WTC11 (cell line): ENCODE data around the gene GALR2. TPM values are rescaled to one million over a fixed set of nuclear protein-coding genes. Genes with fewer than 3 reads are reported as not detected.

Experiments
- ATAC-seq: fragments of 200-7000 bp; cut with Tn5 transposase; 2 replicates; pipeline ENCODE4 v1.10.0; 2021; ENCODE audit warnings: mild to moderate bottlenecking, moderate library complexity
- CTCF ChIA-PET: fragments of 300-600 bp; sonication (Branson Sonifier 250); formaldehyde crosslinking; loops from one replicate; lab custom pipeline; 2021; ENCODE audit warnings: antibody characterized with exemption; lab: Charles Lee
- POLR2A ChIA-PET: fragments of 350-600 bp; sonication (Branson Sonifier 250); formaldehyde crosslinking; loops from one replicate; lab custom pipeline; 2021; ENCODE audit warnings: antibody characterized with exemption; lab: Charles Lee
- DNase-seq: peaks from one replicate; pipeline ENCODE4 v3.0.0; 2021; ENCODE audit warnings: low spot score
- H3K27ac Mint-ChIP-seq: 2 replicates; pipeline ENCODE4 v1.8.0; 2021; ENCODE audit warnings: mixed read lengths
- H3K27me3 Mint-ChIP-seq: 2 replicates; pipeline ENCODE4 v1.8.0; 2021; ENCODE audit warnings: low read depth, mild to moderate bottlenecking, moderate library complexity, mixed read lengths
- H3K36me3 Mint-ChIP-seq: 2 replicates; pipeline ENCODE4 v1.8.0; 2021; ENCODE audit warnings: mixed read lengths
- H3K4me1 Mint-ChIP-seq: 2 replicates; pipeline ENCODE4 v1.8.0; 2022; ENCODE audit warnings: mixed read lengths
- H3K4me3 Mint-ChIP-seq: 2 replicates; pipeline ENCODE4 v1.8.0; 2021; ENCODE audit warnings: mild to moderate bottlenecking, moderate library complexity, mixed read lengths
- H3K9me3 Mint-ChIP-seq: 2 replicates; pipeline ENCODE4 v1.8.0; 2021; ENCODE audit warnings: mixed read lengths
- AFF4 ChIP-seq: sonication (generic); formaldehyde crosslinking; IDR thresholded peaks from 2 replicates; pipeline ENCODE4 v1.8.1; 2023; ENCODE audit warnings: mild to moderate bottlenecking, missing genetic modification reagents, borderline replicate concordance
- AR ChIP-seq: fragments of 250-450 bp; sonication (Bioruptor Pico); IDR thresholded peaks from 2 replicates; pipeline ENCODE4 v1.9.0; 2021; ENCODE audit warnings: mild to moderate bottlenecking
- ATF6 ChIP-seq: sonication (generic); formaldehyde crosslinking; IDR thresholded peaks from 2 replicates; pipeline ENCODE4 v1.8.1; 2023; ENCODE audit warnings: mild to moderate bottlenecking, missing genetic modification reagents
- ELF4 ChIP-seq: sonication (generic); formaldehyde crosslinking; IDR thresholded peaks from 2 replicates; pipeline ENCODE4 v1.8.1; 2022; ENCODE audit warnings: low read depth, mild to moderate bottlenecking, moderate library complexity, missing genetic modification reagents
- FOXP1 ChIP-seq: sonication (generic); formaldehyde crosslinking; IDR thresholded peaks from 2 replicates; pipeline ENCODE4 v1.8.0; 2022; ENCODE audit warnings: missing genetic modification reagents, mild to moderate bottlenecking, moderate library complexity, borderline replicate concordance
- GRHL2 ChIP-seq: fragments of 250-450 bp; sonication (Bioruptor Pico); IDR thresholded peaks from 2 replicates; pipeline ENCODE4 v1.8.0; 2022; ENCODE audit warnings: mild to moderate bottlenecking, moderate library complexity; ENCODE audit not compliant: insufficient replicate concordance, severe bottlenecking
- JUN ChIP-seq: sonication (generic); formaldehyde crosslinking; IDR thresholded peaks from 2 replicates; pipeline ENCODE4 v1.8.0; 2023; ENCODE audit warnings: mild to moderate bottlenecking, missing genetic modification reagents
- KAT7 ChIP-seq: sonication (generic); formaldehyde crosslinking; IDR thresholded peaks from 2 replicates; pipeline ENCODE4 v1.8.1; 2023; ENCODE audit warnings: missing genetic modification reagents, mild to moderate bottlenecking, borderline replicate concordance
- NFATC4 ChIP-seq: fragments of 250-450 bp; sonication (Bioruptor Pico); IDR thresholded peaks from 2 replicates; pipeline ENCODE4 v1.9.0; 2021; ENCODE audit warnings: mild to moderate bottlenecking
- NFYB ChIP-seq: sonication (generic); formaldehyde crosslinking; conservative IDR thresholded peaks from 2 replicates; pipeline ENCODE4 v1.8.0; 2022; ENCODE audit warnings: low read depth, missing genetic modification reagents
- NR2C2 ChIP-seq: sonication (generic); formaldehyde crosslinking; IDR thresholded peaks from 2 replicates; pipeline ENCODE4 v1.8.0; 2022; ENCODE audit warnings: mild to moderate bottlenecking, missing genetic modification reagents
- OVOL2 ChIP-seq: fragments of 250-450 bp; sonication (Bioruptor Pico); IDR thresholded peaks from 2 replicates; pipeline ENCODE4 v1.9.0; 2021; ENCODE audit warnings: mild to moderate bottlenecking, borderline replicate concordance
- PRDM15 ChIP-seq: sonication (generic); formaldehyde crosslinking; IDR thresholded peaks from 2 replicates; pipeline ENCODE4 v1.8.0; 2022; ENCODE audit warnings: missing genetic modification reagents
- PRRX2 ChIP-seq: fragments of 250-450 bp; sonication (Bioruptor Pico); IDR thresholded peaks from 2 replicates; pipeline ENCODE4 v1.8.0; 2021; ENCODE audit warnings: mild to moderate bottlenecking
- SMAD3 ChIP-seq: sonication (generic); formaldehyde crosslinking; IDR thresholded peaks from 2 replicates; pipeline ENCODE4 v1.8.0; 2022; ENCODE audit warnings: missing genetic modification reagents, mild to moderate bottlenecking, borderline replicate concordance
- TEAD1 ChIP-seq: sonication (generic); formaldehyde crosslinking; IDR thresholded peaks from 2 replicates; pipeline ENCODE4 v1.8.0; 2022; ENCODE audit warnings: mild to moderate bottlenecking, missing genetic modification reagents
- USF2 ChIP-seq: sonication (generic); formaldehyde crosslinking; IDR thresholded peaks from 2 replicates; pipeline ENCODE4 v1.8.1; 2023; ENCODE audit warnings: mild to moderate bottlenecking, missing genetic modification reagents, moderate library complexity
- ZNF138 ChIP-seq: sonication (generic); formaldehyde crosslinking; conservative IDR thresholded peaks from 2 replicates; pipeline ENCODE4 v1.8.1; 2022; ENCODE audit warnings: mild to moderate bottlenecking, moderate library complexity, missing genetic modification reagents
- ZNF416 ChIP-seq: fragments of 250-450 bp; sonication (Bioruptor Pico); IDR thresholded peaks from 2 replicates; pipeline ENCODE4 v1.9.0; 2021; ENCODE audit warnings: mild to moderate bottlenecking, inconsistent platforms
- ZNF671 ChIP-seq: fragments of 250-450 bp; sonication (Bioruptor Pico); IDR thresholded peaks from 2 replicates; pipeline ENCODE4 v1.8.0; 2021; ENCODE audit warnings: mild to moderate bottlenecking
- total RNA-seq: library from RNA; stranded (reverse); gene quantifications from 3 replicates; pipeline ENCODE4 v1.2.3, GENCODE V29; 2021

The GALR2 gene
- total RNA-seq, 1 experiment from 2014 or later, result 2.9 TPM

GRCh38 chr17:76078860-76079534 is 4.4 kb downstream of the GALR2 start, which contains the start of gene ZACN:
ZACN (plus strand) TSS chr17:76079182; CDS start chr17:76079265, 83 bp downstream.
- peak within 1 kb of the TSS; percentile 59 for H3K4me3 Mint-ChIP-seq
- TF ChIP-seq ZNF416 (CRISPR knock-in tag), result no peak
- no peak for TF ChIP-seq SMAD3 (CRISPR knock-in tag)
- 0 out of 2 replicates have a peak, but pooled peaks have one; percentile 32 for TF ChIP-seq FOXP1 (CRISPR knock-in tag)
- no peak for TF ChIP-seq ATF6 (CRISPR knock-in tag)
- no peak for TF ChIP-seq KAT7 (CRISPR knock-in tag)
- TF ChIP-seq GRHL2 (CRISPR knock-in tag), result no peak
- 0 out of 2 replicates have a peak, but pooled peaks have one; percentile 4 for TF ChIP-seq AR (CRISPR knock-in tag)
- no peak for TF ChIP-seq NR2C2
- no peak for TF ChIP-seq ELF4
- TF ChIP-seq PRDM15, result no peak
- TF ChIP-seq, all 79 proteins: peak for 2
- Mint-ChIP-seq H3K9me3 (no peaks in the 10 kb centered on the region), H3K36me3 (peaks cover 1% of the 10 kb centered on the region; the same call in 1 of the 2 replicates), H3K27me3 (peaks cover 57% of the 10 kb centered on the region), H3K4me1 (peaks cover 50% of the 10 kb centered on the region), H3K27ac (no peak within 1 kb of the TSS)
- ChIA-PET CTCF (interaction anchor here (0.7 to 3.7 kb wide), 13 partner anchors 10 to 307 kb away, joined by 3 to 26 read pairs (median 4); partner anchors contain the start of genes CDK3, EXOC7 and MRPL38), POLR2A (interaction anchor here (1.1 kb wide), 1 partner anchor 174 kb away, joined by 3 read pairs; the partner anchor contains the start of gene MRPL38)
- ATAC-seq (no peak), DNase-seq (no peak)

- POLR2A ChIA-PET, result interaction anchor here (0.6 to 1.1 kb wide), 3 partner anchors 14 to 175 kb away, joined by 3 to 7 read pairs (median 5); partner anchors contain the start of gene MRPL38
- ATAC-seq (no peak), DNase-seq (no peak)
- CTCF ChIA-PET, result interaction anchor here (0.7 to 3.7 kb wide), 17 partner anchors 9 to 307 kb away, joined by 3 to 26 read pairs (median 4); partner anchors contain the start of genes CDK3, EXOC7 and MRPL38
- no peak overlapping the region for H3K27ac Mint-ChIP-seq
- no peaks in the 10 kb centered on the region for H3K9me3 Mint-ChIP-seq
- peaks cover 6% of the 10 kb centered on the region for H3K36me3 Mint-ChIP-seq
- peaks cover 50% of the 10 kb centered on the region for H3K4me1 Mint-ChIP-seq
- peaks cover 52% of the 10 kb centered on the region for H3K27me3 Mint-ChIP-seq
- peak overlapping the region; percentile 59 for H3K4me3 Mint-ChIP-seq
- no peak for TF ChIP-seq AFF4 (CRISPR knock-in tag)
- no peak for TF ChIP-seq TEAD1 (CRISPR knock-in tag)
- no peak for TF ChIP-seq OVOL2
- TF ChIP-seq NFYB (CRISPR knock-in tag), result no peak
- no peak for TF ChIP-seq JUN (CRISPR knock-in tag)
- no peak for TF ChIP-seq ZNF138
- no peak for TF ChIP-seq USF2 (CRISPR knock-in tag)
- 0 out of 2 replicates have a peak, but pooled peaks have one; percentile 6 for TF ChIP-seq PRRX2 (CRISPR knock-in tag)
- peak; percentile 69; the same call in 1 of the 2 replicates for TF ChIP-seq NFATC4
- 0 out of 2 replicates have a peak, but pooled peaks have one; percentile 34 for TF ChIP-seq ZNF671 (CRISPR knock-in tag)
Measured at GRCh38 chr17:76079535-76079955, 5.0 kb downstream of the GALR2 start.
